HPDE6-E6E7 (cell line): ENCODE data around the gene NIT1.

Experiments used
- DNase-seq: peaks from one replicate; pipeline ENCODE4 v3.0.0; 2011; ENCODE audit warnings: missing footprints; ENCODE audit errors: extremely low spot score

The NIT1 gene

GRCh38 chr1:161084597-161084988 lies 33.3 kb upstream of the NIT1 start:
- DNase-seq: no peak

- DNase-seq: no peak
Measured at GRCh38 chr1:161085165-161085564, 32.7 kb upstream of the NIT1 start.

GRCh38 chr1:161086457-161086856 lies 31.4 kb upstream of the NIT1 start:
- no peak for DNase-seq

- peak; percentile 87 for DNase-seq
Measured at GRCh38 chr1:161088587-161089110, 29.3 kb upstream of the NIT1 start.

GRCh38 chr1:161089251-161089924 lies 28.5 kb upstream of the NIT1 start, which contains the start of gene NECTIN4:
Gene NECTIN4, minus strand, starts transcription at chr1:161089558. Its CDS starts 262 bp downstream, at chr1:161089296.
- peak; percentile 86 for DNase-seq

GRCh38 chr1:161089938-161090337 lies 28.0 kb upstream of the NIT1 start:
- DNase-seq: no peak

GRCh38 chr1:161090617-161091016 lies 27.3 kb upstream of the NIT1 start:
- no peak for DNase-seq

GRCh38 chr1:161091093-161091492 lies 26.8 kb upstream of the NIT1 start:
- no peak for DNase-seq

- no peak for DNase-seq
Measured at GRCh38 chr1:161091796-161092507, 26.0 kb upstream of the NIT1 start.

GRCh38 chr1:161092621-161093028 lies 25.3 kb upstream of the NIT1 start:
- DNase-seq: peak; percentile 81

- DNase-seq: no peak
Measured at GRCh38 chr1:161094481-161094880, 23.4 kb upstream of the NIT1 start.

GRCh38 chr1:161095230-161095629 lies 22.7 kb upstream of the NIT1 start:
- DNase-seq: no peak

GRCh38 chr1:161096015-161096414 lies 21.9 kb upstream of the NIT1 start:
- DNase-seq: no peak

GRCh38 chr1:161096530-161096929 lies 21.4 kb upstream of the NIT1 start:
- DNase-seq: no peak

- no peak for DNase-seq
Measured at GRCh38 chr1:161098210-161099068, 19.5 kb upstream of the NIT1 start, which contains the start of gene KLHDC9. Gene KLHDC9, plus strand, starts transcription at chr1:161098361. Its CDS starts 175 bp downstream, at chr1:161098536.

- DNase-seq: no peak
Measured at GRCh38 chr1:161099090-161099802, 18.7 kb upstream of the NIT1 start.

GRCh38 chr1:161100556-161100955 lies 17.3 kb upstream of the NIT1 start:
- DNase-seq: no peak

GRCh38 chr1:161106431-161106830 lies 11.5 kb upstream of the NIT1 start:
- no peak for DNase-seq

GRCh38 chr1:161111117-161111516 lies 6.8 kb upstream of the NIT1 start:
- no peak for DNase-seq

GRCh38 chr1:161111527-161111926 lies 6.4 kb upstream of the NIT1 start:
- no peak for DNase-seq

- no peak for DNase-seq
Measured at GRCh38 chr1:161113915-161114314, 4.0 kb upstream of the NIT1 start.
